Measurements from ENCODE around the gene KRTAP10-6. TPM values are rescaled to one million over a fixed set of nuclear protein-coding genes. Genes with fewer than 3 reads are reported as not detected.

KRTAP10-6 gene
- total RNA-seq, 1 experiment from 2014 or later: 0.39 TPM

DNA sequence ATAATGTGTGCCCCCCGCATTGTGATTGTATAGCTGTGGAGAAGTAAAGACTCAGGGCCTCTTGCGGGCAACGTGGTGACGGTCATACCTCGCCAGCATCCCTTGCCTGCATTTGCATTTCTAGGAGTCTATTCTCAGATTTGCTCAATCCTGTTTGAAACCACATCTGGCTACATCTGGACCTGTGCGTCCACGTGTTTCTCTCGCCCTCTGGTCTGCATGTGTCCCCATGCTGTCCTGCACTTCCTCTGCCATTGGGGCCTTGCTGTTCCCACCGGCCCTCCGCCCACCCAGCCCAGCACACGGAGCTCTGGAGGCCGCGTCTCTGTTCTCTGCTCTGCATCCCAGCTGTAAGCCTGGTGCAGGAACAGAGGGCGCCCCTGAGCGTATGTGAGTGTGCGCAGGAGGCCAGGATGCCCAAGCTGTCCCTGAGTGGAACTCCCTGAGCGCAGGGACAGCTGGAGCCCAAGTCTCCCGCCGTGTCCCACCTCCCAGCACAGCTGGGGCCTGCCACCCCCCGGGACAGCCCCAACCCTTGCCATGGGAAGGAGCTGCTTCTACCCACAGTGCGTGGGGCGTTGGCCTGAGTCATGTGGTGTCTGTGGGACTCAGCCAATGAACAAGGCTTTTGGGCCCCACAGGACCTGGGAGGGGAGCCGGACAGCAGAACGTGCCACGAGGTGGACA, 42.6 kb downstream of the KRTAP10-6 start:
- H3K4me3 ChIP-seq (ENCODE audit: low read depth, low read length, poor library complexity, severe bottlenecking): no peak overlapping the region
- no peak for DNase-seq (ENCODE audit: low spot score)
- no peaks in the 10 kb centered on the region for H3K4me1 ChIP-seq (ENCODE audit: insufficient read depth, low read length, poor library complexity, severe bottlenecking)
- intact Hi-C loops (cut with micrococcal nuclease; ENCODE audit: unreplicated experiment): loop anchor here (10.0 kb wide), 1 partner anchor 55 kb away; the partner anchor contains the start of gene KRTAP10-7
- ChIA-PET POLR2A (ENCODE audit: low non-redundant PET) (no interaction called here), CTCF (no interaction called here)
- no peak overlapping the region for H3K27ac ChIP-seq (ENCODE audit: low read depth, low read length, poor library complexity, severe bottlenecking)
- H3K9me3 ChIP-seq (ENCODE audit: low read depth, low read length, poor library complexity, severe bottlenecking): no peaks in the 10 kb centered on the region
- BruUV-seq (replicated peaks): no TSS peak
- TF ChIP-seq EZH2 (IDR thresholded peaks at IDR 0.05; ENCODE audit: borderline replicate concordance, low read depth, low read length, poor library complexity, severe bottlenecking): no peak
- TF ChIP-seq, protein P1, sequence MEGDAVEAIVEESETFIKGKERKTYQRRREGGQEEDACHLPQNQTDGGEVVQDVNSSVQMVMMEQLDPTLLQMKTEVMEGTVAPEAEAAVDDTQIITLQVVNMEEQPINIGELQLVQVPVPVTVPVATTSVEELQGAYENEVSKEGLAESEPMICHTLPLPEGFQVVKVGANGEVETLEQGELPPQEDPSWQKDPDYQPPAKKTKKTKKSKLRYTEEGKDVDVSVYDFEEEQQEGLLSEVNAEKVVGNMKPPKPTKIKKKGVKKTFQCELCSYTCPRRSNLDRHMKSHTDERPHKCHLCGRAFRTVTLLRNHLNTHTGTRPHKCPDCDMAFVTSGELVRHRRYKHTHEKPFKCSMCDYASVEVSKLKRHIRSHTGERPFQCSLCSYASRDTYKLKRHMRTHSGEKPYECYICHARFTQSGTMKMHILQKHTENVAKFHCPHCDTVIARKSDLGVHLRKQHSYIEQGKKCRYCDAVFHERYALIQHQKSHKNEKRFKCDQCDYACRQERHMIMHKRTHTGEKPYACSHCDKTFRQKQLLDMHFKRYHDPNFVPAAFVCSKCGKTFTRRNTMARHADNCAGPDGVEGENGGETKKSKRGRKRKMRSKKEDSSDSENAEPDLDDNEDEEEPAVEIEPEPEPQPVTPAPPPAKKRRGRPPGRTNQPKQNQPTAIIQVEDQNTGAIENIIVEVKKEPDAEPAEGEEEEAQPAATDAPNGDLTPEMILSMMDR (conservative IDR thresholded peaks at IDR 0.05; ENCODE audit: low read depth, low read length): no peak
- no peaks in the 10 kb centered on the region for H3K36me3 ChIP-seq (ENCODE audit: insufficient read depth, low read length, poor library complexity, severe bottlenecking)
- H3K27me3 ChIP-seq (replicated peaks; ENCODE audit: insufficient read depth, low read depth, low read length, poor library complexity): no peaks in the 10 kb centered on the region

GRCh38 chr21:44548922-44549321, 43.4 kb downstream of the KRTAP10-6 start:
- Histone ChIP-seq H3K27ac (ENCODE audit: low read depth, low read length, poor library complexity, severe bottlenecking) (no peak overlapping the region), H3K36me3 (ENCODE audit: insufficient read depth, low read length, poor library complexity, severe bottlenecking) (no peaks in the 10 kb centered on the region), H3K9me3 (ENCODE audit: low read depth, low read length, poor library complexity, severe bottlenecking) (no peaks in the 10 kb centered on the region), H3K27me3 (replicated peaks; ENCODE audit: insufficient read depth, low read depth, low read length, poor library complexity) (no peaks in the 10 kb centered on the region), H3K4me3 (ENCODE audit: low read depth, low read length, poor library complexity, severe bottlenecking) (no peak overlapping the region), H3K4me1 (ENCODE audit: insufficient read depth, low read length, poor library complexity, severe bottlenecking) (no peaks in the 10 kb centered on the region)
- ChIA-PET POLR2A (ENCODE audit: low non-redundant PET) (no interaction called here), CTCF (no interaction called here)
- no TSS peak for BruUV-seq (replicated peaks)
- DNase-seq (ENCODE audit: low spot score): no peak
- intact Hi-C loops (cut with micrococcal nuclease; ENCODE audit: unreplicated experiment): loop anchor here (10.0 kb wide), 1 partner anchor 56 kb away; the partner anchor contains the start of gene KRTAP10-7
- no peak for TF ChIP-seq EZH2 (IDR thresholded peaks at IDR 0.05; ENCODE audit: borderline replicate concordance, low read depth, low read length, poor library complexity, severe bottlenecking)
- TF ChIP-seq, protein P1 (conservative IDR thresholded peaks at IDR 0.05; ENCODE audit: low read depth, low read length): no peak

DNA sequence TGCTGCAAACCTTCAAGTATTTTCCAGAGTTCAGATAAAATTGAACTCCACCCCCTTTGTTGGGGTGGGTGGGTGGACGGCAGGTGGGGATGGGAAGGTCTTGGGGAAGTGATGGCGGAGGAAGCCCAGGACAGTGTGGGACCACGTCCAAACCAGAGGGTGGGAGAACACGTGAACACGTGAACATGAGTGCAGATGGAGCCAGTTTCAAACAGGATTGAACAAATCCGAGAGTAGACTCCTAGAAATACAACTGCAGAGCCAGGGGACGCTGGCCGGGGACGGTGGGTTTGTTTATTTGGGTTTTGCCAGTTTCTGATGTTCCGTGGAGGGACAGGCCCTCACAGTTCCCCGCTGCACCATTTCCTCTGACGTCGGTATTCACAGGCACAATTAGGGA, 43.9 kb downstream of the KRTAP10-6 start:
- no peak for DNase-seq (ENCODE audit: low spot score)
- Histone ChIP-seq H3K9me3 (ENCODE audit: low read depth, low read length, poor library complexity, severe bottlenecking) (peaks cover 4% of the 10 kb centered on the region), H3K27ac (ENCODE audit: low read depth, low read length, poor library complexity, severe bottlenecking) (no peak overlapping the region), H3K4me3 (ENCODE audit: low read depth, low read length, poor library complexity, severe bottlenecking) (no peak overlapping the region), H3K36me3 (ENCODE audit: insufficient read depth, low read length, poor library complexity, severe bottlenecking) (no peaks in the 10 kb centered on the region), H3K27me3 (replicated peaks; ENCODE audit: insufficient read depth, low read depth, low read length, poor library complexity) (no peaks in the 10 kb centered on the region), H3K4me1 (ENCODE audit: insufficient read depth, low read length, poor library complexity, severe bottlenecking) (no peaks in the 10 kb centered on the region)
- intact Hi-C loops (cut with micrococcal nuclease; ENCODE audit: unreplicated experiment): loop anchor here (10.0 kb wide), 1 partner anchor 56 kb away; the partner anchor contains the start of gene KRTAP10-7
- ChIA-PET CTCF (no interaction called here), POLR2A (ENCODE audit: low non-redundant PET) (no interaction called here)
- TF ChIP-seq, protein P1 (conservative IDR thresholded peaks at IDR 0.05; ENCODE audit: low read depth, low read length): no peak
- BruUV-seq (replicated peaks): no TSS peak
